ENCODE results near the gene CDH12.

The CDH12 gene

GRCh38 chr5:21809611-21810010 is 1043.5 kb downstream of the CDH12 start:
- Histone ChIP-seq H3K4me1 (ENCODE audit: control insufficient read depth, insufficient read depth, low read length) (no peaks in the 10 kb centered on the region), H3K9me3 (ENCODE audit: control insufficient read depth, low read length) (no peaks in the 10 kb centered on the region), H3K36me3 (ENCODE audit: control insufficient read depth, insufficient read depth, low read length) (no peaks in the 10 kb centered on the region), H3K27ac (ENCODE audit: insufficient read depth, low read depth, low read length, poor library complexity, severe bottlenecking) (no peak overlapping the region), H3K4me3 (ENCODE audit: insufficient read depth, low read depth, low read length) (no peak overlapping the region), H3K27me3 (ENCODE audit: control insufficient read depth, insufficient read depth, low read length, poor library complexity, severe bottlenecking) (no peaks in the 10 kb centered on the region)
- 100% methylated on average over 1 of the region's 2 CpGs; no CpG with 5 or more reads in 1 of the 2 experiments for WGBS, 2 experiments

GRCh38 chr5:21807953-21808352 is 1045.2 kb downstream of the CDH12 start:
- H3K27me3 ChIP-seq (ENCODE audit: control insufficient read depth, insufficient read depth, low read length, poor library complexity, severe bottlenecking), result no peaks in the 10 kb centered on the region
- WGBS, 2 experiments, result 70 to 76% methylated on average over 5 of the region's 5 CpGs
- H3K9me3 ChIP-seq (ENCODE audit: control insufficient read depth, low read length), result no peaks in the 10 kb centered on the region
- H3K4me1 ChIP-seq (ENCODE audit: control insufficient read depth, insufficient read depth, low read length), result no peaks in the 10 kb centered on the region
- no peaks in the 10 kb centered on the region for H3K36me3 ChIP-seq (ENCODE audit: control insufficient read depth, insufficient read depth, low read length)
- H3K27ac ChIP-seq (ENCODE audit: insufficient read depth, low read depth, low read length, poor library complexity, severe bottlenecking), result no peak overlapping the region
- H3K4me3 ChIP-seq (ENCODE audit: insufficient read depth, low read depth, low read length), result no peak overlapping the region

- Histone ChIP-seq H3K27ac (ENCODE audit: insufficient read depth, low read depth, low read length, poor library complexity, severe bottlenecking) (no peak overlapping the region), H3K4me3 (ENCODE audit: insufficient read depth, low read depth, low read length) (no peak overlapping the region), H3K27me3 (ENCODE audit: control insufficient read depth, insufficient read depth, low read length, poor library complexity, severe bottlenecking) (no peaks in the 10 kb centered on the region), H3K9me3 (ENCODE audit: control insufficient read depth, low read length) (no peaks in the 10 kb centered on the region), H3K4me1 (ENCODE audit: control insufficient read depth, insufficient read depth, low read length) (no peaks in the 10 kb centered on the region), H3K36me3 (ENCODE audit: control insufficient read depth, insufficient read depth, low read length) (no peaks in the 10 kb centered on the region)
- WGBS, 2 experiments, result 0% methylated on average over 1 of the region's 1 CpG
Observed at GRCh38 chr5:21806943-21807342, 1046.2 kb downstream of the CDH12 start.

GRCh38 chr5:21806271-21806670 is 1046.9 kb downstream of the CDH12 start:
- WGBS, 2 experiments, result 89 to 92% methylated on average over 1 to 3 of the region's 3 CpGs
- Histone ChIP-seq H3K36me3 (ENCODE audit: control insufficient read depth, insufficient read depth, low read length) (no peaks in the 10 kb centered on the region), H3K4me1 (ENCODE audit: control insufficient read depth, insufficient read depth, low read length) (no peaks in the 10 kb centered on the region), H3K4me3 (ENCODE audit: insufficient read depth, low read depth, low read length) (no peak overlapping the region), H3K27me3 (ENCODE audit: control insufficient read depth, insufficient read depth, low read length, poor library complexity, severe bottlenecking) (no peaks in the 10 kb centered on the region), H3K9me3 (ENCODE audit: control insufficient read depth, low read length) (no peaks in the 10 kb centered on the region), H3K27ac (ENCODE audit: insufficient read depth, low read depth, low read length, poor library complexity, severe bottlenecking) (no peak overlapping the region)

GRCh38 chr5:21802869-21803490 is 1050.2 kb downstream of the CDH12 start:
- Histone ChIP-seq H3K27me3 (ENCODE audit: control insufficient read depth, insufficient read depth, low read length, poor library complexity, severe bottlenecking) (no peaks in the 10 kb centered on the region), H3K36me3 (ENCODE audit: control insufficient read depth, insufficient read depth, low read length) (no peaks in the 10 kb centered on the region), H3K4me3 (ENCODE audit: insufficient read depth, low read depth, low read length) (no peak overlapping the region), H3K9me3 (ENCODE audit: control insufficient read depth, low read length) (no peaks in the 10 kb centered on the region), H3K4me1 (ENCODE audit: control insufficient read depth, insufficient read depth, low read length) (no peaks in the 10 kb centered on the region), H3K27ac (ENCODE audit: insufficient read depth, low read depth, low read length, poor library complexity, severe bottlenecking) (no peak overlapping the region)
- WGBS, 2 experiments, result 17 to 39% methylated on average over 2 of the region's 4 CpGs

GRCh38 chr5:21802100-21802499 is 1051.0 kb downstream of the CDH12 start:
- Histone ChIP-seq H3K27ac (ENCODE audit: insufficient read depth, low read depth, low read length, poor library complexity, severe bottlenecking) (no peak overlapping the region), H3K9me3 (ENCODE audit: control insufficient read depth, low read length) (no peaks in the 10 kb centered on the region)
- 94% methylated on average over 10 of the region's 10 CpGs for WGBS, 2 experiments

DNA sequence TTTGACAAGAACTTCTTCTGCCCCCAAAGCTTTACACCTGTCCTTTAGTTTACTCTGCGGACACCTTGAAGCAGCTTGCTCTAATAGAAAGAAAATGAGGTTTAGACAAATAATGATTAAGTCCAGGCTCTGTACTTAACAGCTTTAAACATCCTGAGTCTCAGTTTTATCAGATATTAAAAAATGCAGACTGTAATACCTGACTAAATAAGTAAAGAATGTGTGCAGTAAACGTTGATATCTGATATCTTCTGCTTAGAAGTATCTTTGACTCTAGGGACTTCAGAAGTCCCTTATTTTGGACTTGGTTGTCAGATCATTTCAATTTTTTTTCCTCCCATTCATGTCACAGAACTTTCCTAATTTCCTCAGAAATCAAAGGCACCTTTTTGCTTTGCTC is 1060.4 kb downstream of the CDH12 start:
- Histone ChIP-seq H3K27me3 (ENCODE audit: control insufficient read depth, insufficient read depth, low read length, poor library complexity, severe bottlenecking) (no peaks in the 10 kb centered on the region), H3K36me3 (ENCODE audit: control insufficient read depth, insufficient read depth, low read length) (no peaks in the 10 kb centered on the region), H3K9me3 (ENCODE audit: control insufficient read depth, low read length) (no peaks in the 10 kb centered on the region), H3K4me3 (ENCODE audit: insufficient read depth, low read depth, low read length) (no peak overlapping the region), H3K4me1 (ENCODE audit: control insufficient read depth, insufficient read depth, low read length) (no peaks in the 10 kb centered on the region), H3K27ac (ENCODE audit: insufficient read depth, low read depth, low read length, poor library complexity, severe bottlenecking) (no peak overlapping the region)
- WGBS, 2 experiments, result 91 to 100% methylated on average over 1 to 2 of the region's 2 CpGs

More at GRCh38 chr5:21802100-21802499, 1051.0 kb downstream of the CDH12 start:
- no peaks in the 10 kb centered on the region for H3K4me1 ChIP-seq (ENCODE audit: control insufficient read depth, insufficient read depth, low read length)
- no peaks in the 10 kb centered on the region for H3K27me3 ChIP-seq (ENCODE audit: control insufficient read depth, insufficient read depth, low read length, poor library complexity, severe bottlenecking)
- H3K4me3 ChIP-seq (ENCODE audit: insufficient read depth, low read depth, low read length), result no peak overlapping the region
- no peaks in the 10 kb centered on the region for H3K36me3 ChIP-seq (ENCODE audit: control insufficient read depth, insufficient read depth, low read length)

GRCh38 chr5:21791304-21791703 is 1061.8 kb downstream of the CDH12 start:
- Histone ChIP-seq H3K4me3 (ENCODE audit: insufficient read depth, low read depth, low read length) (no peak overlapping the region), H3K36me3 (ENCODE audit: control insufficient read depth, insufficient read depth, low read length) (no peaks in the 10 kb centered on the region), H3K27me3 (ENCODE audit: control insufficient read depth, insufficient read depth, low read length, poor library complexity, severe bottlenecking) (no peaks in the 10 kb centered on the region), H3K4me1 (ENCODE audit: control insufficient read depth, insufficient read depth, low read length) (no peaks in the 10 kb centered on the region), H3K9me3 (ENCODE audit: control insufficient read depth, low read length) (no peaks in the 10 kb centered on the region), H3K27ac (ENCODE audit: insufficient read depth, low read depth, low read length, poor library complexity, severe bottlenecking) (no peak overlapping the region)
- WGBS, 2 experiments, result 88 to 100% methylated on average over 1 of the region's 2 CpGs

DNA sequence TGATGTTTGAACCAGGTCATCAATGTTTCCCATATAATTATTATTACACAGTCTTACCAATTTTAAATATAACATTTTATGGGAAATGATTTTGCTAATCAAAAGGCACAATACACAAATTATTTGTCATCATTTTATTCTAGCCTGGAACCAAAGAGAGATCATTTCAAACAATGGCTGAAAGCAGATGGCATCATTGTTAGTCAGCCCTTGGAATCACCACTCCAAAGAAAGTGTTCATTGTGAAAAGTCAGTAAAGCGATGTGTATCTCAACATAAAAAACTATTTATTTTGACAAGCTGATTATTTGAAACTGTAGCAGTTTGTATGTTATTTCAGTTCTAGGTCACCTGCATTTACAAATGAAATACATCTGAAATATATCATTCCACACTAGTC is 1068.7 kb downstream of the CDH12 start:
- H3K4me1 ChIP-seq (ENCODE audit: control insufficient read depth, insufficient read depth, low read length), result no peaks in the 10 kb centered on the region
- 100% methylated on average over 1 of the region's 1 CpG; no CpG with 5 or more reads in 1 of the 2 experiments for WGBS, 2 experiments

DNA sequence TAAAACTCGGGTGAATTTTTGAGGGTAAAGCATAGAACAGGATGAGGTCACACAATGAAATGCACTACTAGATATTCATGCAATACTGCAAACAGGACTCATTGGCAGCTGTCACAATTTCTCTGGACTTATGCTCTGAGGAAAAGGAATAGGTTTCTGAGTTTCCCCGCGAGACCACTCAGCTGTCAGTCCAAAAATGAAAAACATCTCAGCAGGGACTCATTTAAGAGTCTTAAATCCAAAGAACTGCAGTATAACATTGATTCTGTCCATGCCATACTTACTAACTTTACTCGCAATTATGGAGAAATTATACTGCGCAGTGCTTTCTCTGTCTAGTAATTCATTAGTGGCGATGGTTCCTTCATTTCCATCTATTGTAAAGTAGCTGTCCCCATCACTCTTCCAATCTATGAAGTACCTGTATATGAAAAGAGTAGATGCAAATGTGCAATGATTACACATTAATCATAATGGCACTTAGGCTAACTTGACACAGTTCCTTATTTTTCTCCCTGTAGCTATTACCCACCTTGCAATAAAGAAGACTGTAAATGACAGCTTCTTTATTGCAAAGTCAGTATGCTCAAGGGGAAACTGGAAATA is 1070.0 kb downstream of the CDH12 start:
- 90 to 97% methylated on average over 6 of the region's 6 CpGs for WGBS, 2 experiments
- no peaks in the 10 kb centered on the region for H3K9me3 ChIP-seq (ENCODE audit: control insufficient read depth, low read length)

More for the DNA sequence above, 1068.7 kb downstream of the CDH12 start:
- Histone ChIP-seq H3K9me3 (ENCODE audit: control insufficient read depth, low read length) (no peaks in the 10 kb centered on the region), H3K4me3 (ENCODE audit: insufficient read depth, low read depth, low read length) (no peak overlapping the region), H3K36me3 (ENCODE audit: control insufficient read depth, insufficient read depth, low read length) (no peaks in the 10 kb centered on the region), H3K27me3 (ENCODE audit: control insufficient read depth, insufficient read depth, low read length, poor library complexity, severe bottlenecking) (no peaks in the 10 kb centered on the region), H3K27ac (ENCODE audit: insufficient read depth, low read depth, low read length, poor library complexity, severe bottlenecking) (no peak overlapping the region)

More for the DNA sequence above, 1070.0 kb downstream of the CDH12 start:
- H3K36me3 ChIP-seq (ENCODE audit: control insufficient read depth, insufficient read depth, low read length), result no peaks in the 10 kb centered on the region
- no peak overlapping the region for H3K27ac ChIP-seq (ENCODE audit: insufficient read depth, low read depth, low read length, poor library complexity, severe bottlenecking)
- H3K27me3 ChIP-seq (ENCODE audit: control insufficient read depth, insufficient read depth, low read length, poor library complexity, severe bottlenecking), result no peaks in the 10 kb centered on the region
- no peaks in the 10 kb centered on the region for H3K4me1 ChIP-seq (ENCODE audit: control insufficient read depth, insufficient read depth, low read length)
- no peak overlapping the region for H3K4me3 ChIP-seq (ENCODE audit: insufficient read depth, low read depth, low read length)

All from ectodermal cell (in vitro differentiated cells).